ENCODE measurements around the gene SLC10A6.

GRCh38 chr4:86890790-86891189 is 41.6 kb upstream of the SLC10A6 start:
- TF ChIP-seq CTCF (IDR thresholded peaks at IDR 0.05; ENCODE audit: poor library complexity, severe bottlenecking) = no peak
- no peak for TF ChIP-seq EP300 (conservative IDR thresholded peaks at IDR 0.05; ENCODE audit: poor library complexity, severe bottlenecking)
- TF ChIP-seq TAF1 (IDR thresholded peaks at IDR 0.05; ENCODE audit: low read depth) = no peak
- no peak for TF ChIP-seq RAD21 (conservative IDR thresholded peaks at IDR 0.05)
